ENCODE data around the gene RAI1.
A peak's percentile ranks its signal among the peaks of the same experiment; 100 is the strongest.
"Not testable (repeated sequence)": the region's sequence is repeated elsewhere in the genome, so short reads cannot be mapped to it uniquely, and the experiment has no call there.

RAI1 gene

DNA sequence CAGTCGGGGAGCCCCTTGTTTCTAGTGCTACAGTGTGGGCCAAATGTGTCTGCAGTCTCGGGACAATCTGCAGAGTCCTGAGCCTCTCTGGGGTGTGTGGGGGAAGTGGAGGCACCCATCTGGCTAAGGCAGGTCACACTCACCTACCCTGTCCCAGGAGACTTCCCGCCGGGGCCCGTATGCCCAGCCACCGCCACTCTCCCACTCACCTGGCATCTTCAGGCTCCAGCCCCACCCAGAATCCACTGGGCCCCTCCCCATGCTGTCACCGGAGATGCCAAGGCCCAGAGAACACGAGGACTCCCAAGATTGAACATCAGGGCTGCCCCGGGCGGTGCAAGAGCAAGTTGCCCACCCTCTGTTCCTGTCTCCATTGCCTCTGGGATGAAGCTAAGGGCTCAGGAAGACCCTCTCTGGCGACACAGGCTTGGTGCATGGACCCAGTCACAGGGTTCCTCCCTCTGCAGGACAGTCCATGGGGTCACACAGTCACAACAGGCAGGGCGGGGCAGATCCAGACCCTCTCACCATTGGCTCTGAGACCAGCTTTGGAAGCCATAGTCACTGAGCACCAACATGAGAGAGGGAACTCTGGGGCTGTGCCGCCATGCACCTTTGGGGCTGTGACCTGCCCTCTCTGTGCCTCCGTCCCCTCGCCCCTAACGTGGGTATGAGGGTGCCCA, 117.5 kb downstream of the RAI1 start:
- no peak for DNase-seq (ENCODE audit: low spot score)

DNA sequence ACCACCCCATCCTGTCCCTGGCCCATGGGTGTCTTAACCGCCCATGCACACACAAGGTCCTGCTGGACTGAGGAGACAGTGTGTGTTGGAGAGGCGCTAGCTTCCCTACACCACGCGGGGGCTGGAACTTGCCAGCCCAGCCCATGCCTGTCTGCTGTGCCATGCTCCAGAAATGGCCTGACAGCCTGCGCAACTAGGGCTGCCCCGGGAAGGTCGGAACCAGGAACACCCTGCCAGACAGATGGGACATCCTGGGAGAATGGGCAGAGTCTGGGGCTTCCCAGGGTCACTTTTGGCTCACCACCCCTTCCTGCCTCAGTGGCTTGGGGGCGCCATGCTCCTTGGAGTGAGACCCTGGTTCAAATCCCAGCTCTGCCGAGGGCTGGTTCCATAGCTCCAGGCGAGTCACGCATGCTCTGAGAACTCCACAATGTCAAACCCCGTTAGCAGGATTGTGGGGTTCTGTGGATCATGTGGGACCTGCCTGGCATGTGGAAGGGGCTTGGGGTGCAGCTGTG, 119.3 kb downstream of the RAI1 start:
- DNase-seq (ENCODE audit: low spot score), result no peak

DNA sequence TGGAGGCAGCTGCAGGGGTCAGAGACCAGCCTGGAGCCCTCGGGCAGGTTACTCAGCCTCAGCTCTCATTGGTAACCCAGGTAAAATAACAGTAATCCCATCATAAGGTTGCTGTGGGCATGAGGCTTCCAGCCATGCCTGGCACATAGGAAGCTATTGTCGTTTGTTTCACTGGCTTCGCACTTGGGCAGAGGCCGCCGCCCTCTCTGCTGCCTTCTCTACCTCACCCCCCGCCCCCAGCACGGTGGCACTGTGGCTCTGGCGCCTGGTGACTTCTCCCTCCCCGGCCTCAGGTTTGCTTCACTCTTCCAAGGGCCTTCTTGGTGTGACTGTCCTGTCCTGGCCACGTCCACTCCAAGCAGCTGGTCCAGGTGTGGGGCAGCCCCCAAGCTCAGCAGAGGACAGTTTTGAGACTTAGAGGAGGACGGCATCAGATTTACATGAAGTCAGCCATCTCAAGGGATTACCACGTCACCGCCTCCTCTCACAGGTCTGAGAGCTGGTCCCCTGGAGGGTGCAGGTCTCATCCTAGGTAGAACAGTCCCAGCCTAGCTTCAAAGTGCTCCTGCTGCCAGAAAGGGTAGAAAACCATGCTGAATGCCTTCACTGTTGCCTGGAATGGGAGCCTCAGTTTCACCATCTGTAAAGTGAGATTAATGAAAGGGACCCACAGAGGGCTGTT, 120.7 kb downstream of the RAI1 start:
- no peak for DNase-seq (ENCODE audit: low spot score)

DNA sequence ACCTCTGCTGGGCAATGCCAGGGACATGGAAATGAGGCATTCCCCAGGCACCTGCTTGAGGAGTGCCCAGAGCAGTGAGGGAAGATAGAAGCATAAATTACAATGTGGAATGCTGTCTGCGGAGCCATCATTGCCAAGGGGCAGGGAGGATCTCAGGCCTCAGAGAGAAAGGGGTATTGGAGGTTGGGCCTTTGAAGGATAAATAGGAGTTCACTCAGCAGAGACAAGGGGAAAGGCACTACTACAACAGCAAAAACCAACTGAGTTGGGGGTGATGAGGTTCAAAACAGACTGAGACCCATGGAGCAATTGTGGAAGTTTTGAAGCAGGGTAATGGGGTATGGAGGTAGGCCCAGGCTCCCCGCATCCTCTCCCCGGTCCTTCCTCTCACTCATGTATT, 122.7 kb downstream of the RAI1 start:
- DNase-seq (ENCODE audit: low spot score), result no peak

DNA sequence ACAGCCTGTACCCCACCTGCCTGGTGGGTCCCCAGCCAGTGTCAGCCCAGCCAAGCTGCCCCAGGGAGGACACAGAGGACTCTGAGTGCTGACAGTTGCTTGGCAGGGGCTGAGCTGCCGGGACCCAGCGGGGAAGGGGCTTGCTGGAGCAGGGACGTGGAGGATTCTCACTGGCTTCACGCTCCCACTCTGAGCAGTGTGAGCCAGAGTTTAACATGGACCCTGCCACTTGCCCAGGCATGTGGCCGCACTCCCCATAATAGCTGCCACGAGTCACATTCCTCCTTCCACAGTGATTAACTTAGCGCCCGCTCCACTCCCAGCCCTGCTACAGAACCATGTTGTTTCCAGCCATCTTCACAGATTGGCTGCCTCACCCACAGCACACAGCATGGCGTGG, 124.3 kb downstream of the RAI1 start:
- DNase-seq (ENCODE audit: low spot score), result no peak

DNA sequence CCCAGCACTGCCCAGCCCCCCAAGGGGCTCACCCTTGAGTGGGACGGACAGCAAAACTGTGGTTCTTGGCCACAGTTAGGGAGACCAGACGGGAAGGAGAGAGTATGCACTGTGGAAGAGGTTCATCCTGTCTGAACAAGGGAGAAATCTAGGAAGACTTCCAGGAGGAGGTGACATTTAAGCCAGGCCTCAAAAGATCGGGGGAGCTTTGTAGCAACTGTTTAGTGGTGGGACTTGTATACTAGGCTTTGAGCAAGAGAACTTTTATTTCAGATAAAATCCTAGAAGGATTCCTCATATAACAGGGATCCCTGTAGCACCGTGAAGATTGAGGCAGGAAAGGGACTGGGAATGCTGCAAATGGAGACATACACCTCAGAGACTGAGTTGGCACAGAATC, 124.8 kb downstream of the RAI1 start:
- DNase-seq (ENCODE audit: low spot score), result no peak

DNA sequence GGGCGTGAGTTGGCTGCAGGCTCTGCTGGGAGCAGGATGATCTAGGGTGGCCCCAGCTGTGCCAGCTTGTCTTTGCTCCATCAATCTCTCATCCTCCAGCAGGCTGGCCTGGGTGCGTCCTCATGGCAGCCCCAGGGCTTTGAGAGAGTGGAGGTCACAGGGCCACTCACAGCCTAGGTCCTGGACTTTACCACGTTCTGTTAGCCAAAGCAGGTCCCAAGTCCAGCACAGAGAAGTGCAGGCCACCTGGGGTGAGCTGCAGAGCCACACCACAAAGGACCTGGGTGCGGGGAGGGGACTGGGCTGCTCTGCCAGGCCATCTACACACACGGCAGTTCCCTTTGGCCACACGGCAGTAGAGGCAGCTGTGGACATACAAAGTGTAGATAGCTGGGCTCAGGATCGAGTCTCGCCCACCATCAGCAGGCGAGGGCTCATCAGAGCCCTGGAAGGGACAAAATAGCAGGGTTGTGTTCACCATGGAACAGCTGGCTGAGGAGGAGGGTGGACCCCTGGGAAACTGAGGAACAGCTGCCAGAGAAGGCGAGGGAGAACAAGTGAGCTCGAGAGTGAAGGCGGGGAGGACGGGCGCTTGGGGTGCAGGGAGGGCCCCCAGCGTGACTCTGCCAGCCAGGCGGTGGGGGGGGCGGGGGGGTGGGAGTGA, 125.5 kb downstream of the RAI1 start:
- DNase-seq (ENCODE audit: low spot score), result no peak

DNA sequence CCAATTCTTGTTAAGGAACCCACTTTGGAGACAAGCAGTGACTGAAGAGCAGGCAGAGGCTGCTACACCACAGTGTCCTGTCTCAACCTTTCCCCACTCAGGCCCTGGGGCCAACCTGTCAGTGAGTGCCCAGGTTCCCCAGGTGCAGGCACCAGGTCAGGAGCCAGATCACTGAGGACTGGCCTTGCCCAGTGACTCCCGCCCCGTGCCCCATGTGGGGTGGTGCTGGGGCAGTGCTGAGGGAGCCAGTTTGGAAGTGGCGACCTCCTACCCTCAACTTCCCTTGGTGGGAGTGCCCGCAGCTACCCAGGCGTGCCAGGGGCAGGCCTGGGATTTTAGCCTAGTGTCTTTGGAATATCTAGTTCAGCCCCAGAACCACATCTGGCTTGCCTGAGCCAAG, 126.2 kb downstream of the RAI1 start:
- no peak for DNase-seq (ENCODE audit: low spot score)

DNA sequence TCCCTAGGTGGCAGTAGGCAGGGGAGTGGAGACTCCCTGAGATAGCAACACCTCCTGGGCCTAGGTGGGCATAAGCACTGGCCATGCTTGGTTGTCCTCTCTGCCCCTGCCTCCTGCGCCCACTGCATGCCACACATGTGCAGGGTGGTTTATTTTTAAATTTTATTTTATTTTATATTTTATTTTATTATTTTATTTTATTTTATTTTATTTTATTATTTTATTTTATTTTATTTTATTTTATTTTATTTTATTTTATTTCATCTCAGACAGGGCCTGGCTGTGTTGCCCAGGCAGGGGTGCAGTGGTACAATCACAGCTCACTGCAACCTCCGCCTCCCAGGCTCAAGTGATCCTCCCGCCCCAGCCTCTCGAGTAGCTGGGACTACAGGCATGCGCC, 126.9 kb downstream of the RAI1 start:
- not testable (repeated sequence) for DNase-seq (ENCODE audit: low spot score)

DNA sequence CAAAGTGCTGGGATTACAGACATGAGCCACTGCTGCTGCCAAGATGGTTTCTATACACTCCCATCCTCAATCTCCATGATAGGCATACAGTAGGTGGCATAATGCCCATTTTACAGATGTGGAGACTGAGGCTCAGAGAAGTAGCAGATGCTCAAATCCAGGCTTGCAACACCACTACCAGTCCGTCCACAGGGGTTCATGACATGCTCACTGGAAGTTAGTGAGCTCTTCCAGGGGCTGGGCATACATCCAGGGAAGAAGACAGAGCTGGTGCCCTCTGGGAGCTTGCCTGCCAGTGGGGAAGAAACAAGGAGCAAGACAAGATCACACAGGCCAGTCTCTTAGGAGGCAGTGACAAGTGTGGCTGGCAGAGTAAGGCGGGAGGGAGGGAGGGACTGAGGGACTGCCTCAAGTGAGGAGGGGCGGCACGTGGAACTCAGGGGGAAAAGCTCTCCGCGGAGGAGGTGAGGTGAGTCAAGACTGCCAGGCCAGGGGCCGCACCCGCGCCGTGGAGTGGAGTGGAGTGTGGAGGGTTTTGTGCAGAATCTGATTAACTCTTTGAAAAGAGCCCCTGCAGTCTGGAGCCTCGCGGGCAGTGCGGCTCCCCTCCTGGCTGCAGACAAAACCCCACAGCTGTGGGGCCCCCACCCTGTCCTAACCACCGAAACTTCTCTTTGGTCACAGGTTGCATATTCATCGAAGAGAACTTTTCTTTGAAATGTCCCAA, 127.6 kb downstream of the RAI1 start:
- DNase-seq (ENCODE audit: low spot score), result no peak

DNA sequence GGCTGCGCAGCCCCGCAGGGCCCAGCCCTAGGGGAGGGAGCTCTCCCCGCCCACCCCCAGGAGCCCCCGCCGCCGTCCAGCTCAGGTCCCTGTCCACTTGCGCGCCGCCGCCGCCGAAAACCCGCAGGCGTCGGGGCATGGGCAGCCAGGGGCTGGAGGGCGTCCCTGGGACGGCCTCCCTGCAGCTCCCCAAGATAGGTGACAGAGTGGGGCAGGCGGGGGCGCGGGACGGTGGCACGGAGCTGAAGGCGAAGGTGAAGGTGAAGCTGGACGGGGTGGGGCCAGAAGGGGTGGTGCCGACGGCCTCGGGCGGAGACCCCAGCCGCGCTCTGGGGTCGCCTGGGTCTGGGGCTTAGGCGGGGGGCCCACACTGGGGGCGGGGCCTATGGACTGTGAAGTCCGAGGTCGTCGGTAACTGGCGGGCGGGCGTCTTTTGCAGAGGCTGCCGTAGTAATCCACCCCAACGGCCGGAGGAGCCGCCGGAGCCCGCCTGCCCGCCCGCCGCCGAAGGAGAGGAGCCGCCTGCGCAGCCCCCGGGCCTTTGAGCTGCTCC, 128.3 kb downstream of the RAI1 start:
- no peak for DNase-seq (ENCODE audit: low spot score)

DNA sequence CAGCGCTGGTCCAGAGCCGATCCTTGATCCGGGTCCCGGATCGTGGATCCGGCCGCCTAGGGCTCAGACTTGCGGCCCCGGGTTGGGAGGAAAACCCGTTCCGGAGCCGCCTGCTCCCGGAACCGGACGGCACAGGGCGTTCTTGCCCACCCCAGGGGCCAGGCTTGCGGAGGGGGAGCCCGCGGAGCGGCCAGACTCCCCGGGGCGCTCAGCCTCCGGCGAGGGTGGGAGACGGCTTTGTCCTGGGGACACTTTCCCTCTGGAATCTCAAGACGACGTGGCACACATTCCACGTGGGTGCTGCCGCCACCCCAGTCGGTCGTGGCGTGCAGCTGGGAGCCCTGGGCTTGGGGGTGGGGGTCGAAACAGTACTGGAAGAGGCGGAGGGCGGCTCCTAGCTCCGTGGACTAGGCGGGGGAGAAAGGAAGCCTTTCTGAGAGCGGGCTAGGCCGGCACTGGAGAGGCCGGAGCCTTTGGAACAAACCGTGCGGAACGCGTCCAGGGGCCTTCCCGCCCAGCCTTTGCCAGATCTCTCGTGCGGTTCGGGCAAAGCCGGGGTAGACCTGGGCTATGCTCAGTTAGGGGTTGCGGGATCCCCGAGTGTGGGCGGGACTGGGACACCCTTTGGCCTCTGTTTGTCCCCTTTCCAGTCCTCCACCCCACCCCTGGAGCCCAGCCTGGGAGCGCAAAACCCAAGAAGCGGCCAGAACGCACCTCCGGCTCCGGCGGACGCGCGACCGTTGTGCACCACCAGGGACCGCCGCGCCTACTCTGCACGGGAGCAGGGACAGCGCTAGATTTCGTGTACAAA, 129.0 kb downstream of the RAI1 start:
- DNase-seq (ENCODE audit: low spot score), result no peak

DNA sequence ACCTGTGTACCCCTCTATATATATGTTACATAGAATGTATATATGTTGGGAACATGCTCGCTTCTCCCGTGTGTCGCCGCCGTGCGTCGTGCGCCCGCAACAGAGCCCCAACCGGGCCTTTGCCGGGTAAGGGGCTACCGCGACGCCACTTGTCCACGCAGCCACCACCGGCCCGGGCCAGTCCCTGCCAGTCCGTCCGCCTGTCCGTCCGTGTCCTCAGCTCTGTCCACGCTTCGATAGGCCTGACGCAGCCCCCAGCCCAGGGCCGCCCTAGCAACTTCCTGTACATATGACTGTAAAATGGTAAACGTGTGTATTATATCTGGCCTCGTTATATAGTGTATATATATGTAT, 129.6 kb downstream of the RAI1 start:
- DNase-seq (ENCODE audit: low spot score), result no peak

DNA sequence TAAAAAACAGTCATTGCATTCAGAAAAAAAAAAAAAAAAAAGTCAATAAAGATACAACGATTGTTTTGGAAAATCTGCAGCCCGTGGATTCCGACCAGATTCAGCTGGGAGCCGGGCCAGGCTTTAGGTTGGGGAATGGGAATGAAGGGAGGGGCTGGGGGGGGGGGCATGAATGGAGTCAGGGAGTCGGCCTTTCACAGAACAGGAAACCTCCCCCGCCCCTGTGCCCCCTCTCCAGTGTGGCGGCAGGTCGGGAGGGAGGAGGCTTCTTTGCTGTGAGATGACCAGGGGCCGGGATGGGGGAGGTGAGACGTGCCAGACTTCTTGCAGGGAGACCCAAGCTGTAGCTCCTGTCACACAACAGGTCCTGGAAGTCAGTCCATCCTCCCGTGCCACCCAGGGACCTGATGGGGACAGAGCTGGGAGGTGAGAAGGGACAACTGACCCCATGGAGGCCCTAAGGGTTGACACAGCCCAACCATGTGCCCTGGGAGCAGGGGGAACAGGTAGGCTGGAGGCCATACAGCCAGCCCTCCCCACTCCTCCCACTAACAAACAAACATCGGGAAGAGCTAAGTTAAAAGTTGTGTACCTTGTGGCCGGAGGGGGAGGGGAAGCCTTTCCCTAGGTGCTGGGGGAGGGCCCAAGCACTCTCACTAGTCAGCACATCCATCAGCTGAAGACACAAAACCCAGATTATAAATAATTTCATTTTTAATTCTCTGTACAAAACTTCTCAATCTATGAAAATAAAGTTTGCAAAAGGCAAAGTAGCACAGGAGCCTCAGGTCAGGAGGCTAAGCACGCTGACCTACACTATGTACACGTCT, 130.3 kb downstream of the RAI1 start:
- no peak for DNase-seq (ENCODE audit: low spot score)

DNA sequence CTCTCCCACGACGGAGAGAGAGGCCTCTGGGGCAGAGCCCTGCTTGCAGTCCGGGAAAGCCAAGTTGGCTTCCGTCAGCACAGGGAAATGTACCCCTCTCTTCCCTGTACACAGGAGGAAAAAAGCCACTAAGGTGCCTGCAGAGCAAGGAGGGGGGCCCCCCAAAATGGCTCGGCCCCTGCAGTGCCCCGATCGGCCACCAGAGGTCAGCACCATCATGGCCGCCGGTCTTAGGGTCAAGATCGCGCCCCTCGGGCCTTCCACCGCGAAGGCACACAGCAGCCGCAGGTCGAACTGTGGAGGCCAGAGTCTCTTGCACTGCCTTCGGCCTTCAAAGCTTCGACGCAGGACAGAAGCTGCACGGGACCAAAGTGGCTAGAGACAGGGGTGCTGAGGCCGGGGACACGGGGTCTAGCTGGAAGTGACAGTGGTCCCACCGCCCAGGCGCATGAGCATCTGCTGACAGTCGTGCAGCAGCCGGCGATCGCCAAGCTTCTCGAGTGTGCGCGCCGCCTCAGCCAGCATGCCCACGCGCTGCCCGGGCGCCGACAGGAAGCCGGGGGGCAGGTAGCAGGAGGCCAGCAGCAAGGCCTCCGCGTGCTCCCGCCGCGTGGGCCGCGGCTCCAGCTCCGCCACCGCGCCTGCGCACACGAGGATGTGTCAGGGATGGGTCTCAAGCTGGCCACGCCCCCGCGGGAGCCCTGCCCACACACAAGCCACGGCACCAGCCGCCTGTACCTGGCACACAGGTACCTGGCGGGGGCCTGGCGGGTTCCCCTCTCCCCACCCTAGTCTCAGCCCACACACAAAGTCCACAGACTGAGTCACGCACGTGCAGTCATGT, 131.2 kb downstream of the RAI1 start:
- peak; percentile 55 for DNase-seq (ENCODE audit: low spot score)

DNA sequence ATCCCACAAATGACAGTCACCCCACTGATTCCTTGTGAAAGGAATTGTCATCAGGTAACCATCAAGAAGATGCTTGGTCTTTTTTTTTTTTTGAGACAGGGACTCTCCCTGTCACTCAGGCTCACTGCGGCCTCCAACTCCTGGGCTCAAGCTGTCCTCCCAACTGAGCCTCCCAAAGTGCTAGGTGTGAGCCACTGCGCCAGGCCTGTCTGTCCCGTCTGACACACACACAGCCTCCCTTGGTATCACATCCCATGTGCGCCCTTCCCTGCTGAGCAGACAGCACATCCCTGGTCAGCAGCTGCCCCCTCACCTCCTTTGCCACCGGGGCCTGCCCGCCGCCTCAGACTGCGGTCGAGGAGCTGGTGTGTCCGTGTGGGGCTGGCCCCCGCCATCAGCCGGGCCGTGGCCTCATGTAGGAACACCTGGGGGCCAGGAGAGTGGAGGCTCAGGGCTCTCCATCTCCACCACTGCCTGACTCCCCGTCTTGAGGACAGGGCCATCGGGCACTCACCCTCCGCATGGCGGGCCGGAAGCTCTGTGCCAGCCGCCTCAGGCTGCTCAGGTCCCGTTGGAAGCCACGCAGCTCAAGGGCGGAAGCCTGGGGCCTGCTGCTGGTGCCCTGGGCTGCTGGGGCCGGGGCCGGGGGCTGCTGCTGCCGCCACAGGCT, 131.9 kb downstream of the RAI1 start:
- no peak for DNase-seq (ENCODE audit: low spot score)

DNA sequence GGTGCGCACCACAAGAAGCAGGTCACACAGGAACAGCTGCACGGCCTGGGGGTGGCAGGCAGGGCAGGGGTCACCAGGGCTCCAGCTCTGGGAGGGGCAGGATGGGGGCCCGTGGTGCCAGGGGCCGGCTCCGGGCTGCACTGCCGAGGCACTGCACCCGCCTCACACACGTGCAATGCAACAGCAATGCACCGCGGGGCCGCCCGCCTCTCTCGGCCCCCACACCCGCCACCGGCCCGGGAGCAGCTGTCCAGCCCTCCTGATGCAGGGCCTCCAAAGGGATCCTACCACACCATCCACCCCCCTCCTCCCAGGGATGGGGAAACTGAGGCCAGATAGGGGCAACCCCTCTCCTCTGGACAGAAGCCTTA, 132.5 kb downstream of the RAI1 start:
- DNase-seq (ENCODE audit: low spot score), result no peak

DNA sequence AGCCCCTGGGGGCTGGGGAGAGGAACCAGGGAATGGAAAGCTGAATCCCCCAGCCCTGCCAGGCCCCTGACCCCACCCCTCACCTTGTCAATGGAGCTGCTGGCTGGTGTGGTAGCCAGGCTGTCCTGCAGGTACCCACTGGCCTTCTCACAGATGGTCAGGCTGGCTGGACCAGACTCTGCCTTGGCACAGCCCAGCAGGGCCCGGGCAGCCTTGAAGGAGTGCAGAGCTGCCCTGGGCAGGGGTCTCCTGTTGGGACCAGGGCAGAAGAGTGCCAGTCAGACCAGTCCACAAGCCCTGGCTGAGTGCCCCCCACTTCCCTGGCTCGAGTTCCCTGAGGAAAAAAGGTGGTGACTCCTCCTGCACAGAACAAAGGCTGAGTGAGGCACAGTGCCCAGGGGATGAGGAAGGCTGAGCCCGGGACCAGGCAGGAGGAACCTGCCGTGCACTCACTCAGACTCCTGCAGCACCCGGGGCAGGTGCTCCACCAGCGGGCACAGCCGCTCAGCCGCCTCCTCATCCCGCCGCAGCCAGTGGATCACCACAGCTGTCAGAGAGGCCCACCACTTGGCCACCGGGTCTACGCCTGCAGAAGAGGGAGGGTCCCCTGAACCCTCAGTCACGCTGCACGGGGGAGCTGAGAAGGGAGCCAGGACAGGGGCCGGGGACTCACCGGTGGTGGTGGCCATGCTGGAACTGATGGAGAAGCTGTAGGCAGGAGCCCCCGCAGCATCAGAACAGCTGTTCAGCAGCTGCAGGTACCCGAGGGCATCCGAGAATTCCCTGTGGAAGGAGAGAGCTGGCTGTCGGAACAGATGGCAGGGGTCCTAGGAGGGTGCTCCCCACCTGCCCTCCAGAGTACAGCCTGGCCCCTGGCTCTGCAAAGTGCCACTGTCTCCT, 133.2 kb downstream of the RAI1 start:
- DNase-seq (ENCODE audit: low spot score), result no peak
